RPMI8226 (cell line): ENCODE results near the gene IL1R2.
"Not testable (repeated sequence)": the region's sequence is repeated elsewhere in the genome, so short reads cannot be mapped to it uniquely, and the experiment has no call there.

ENCODE experiments used
- DNase-seq: peaks from one replicate; pipeline ENCODE4 v3.0.0-alpha.2; 2015

IL1R2 gene

DNA sequence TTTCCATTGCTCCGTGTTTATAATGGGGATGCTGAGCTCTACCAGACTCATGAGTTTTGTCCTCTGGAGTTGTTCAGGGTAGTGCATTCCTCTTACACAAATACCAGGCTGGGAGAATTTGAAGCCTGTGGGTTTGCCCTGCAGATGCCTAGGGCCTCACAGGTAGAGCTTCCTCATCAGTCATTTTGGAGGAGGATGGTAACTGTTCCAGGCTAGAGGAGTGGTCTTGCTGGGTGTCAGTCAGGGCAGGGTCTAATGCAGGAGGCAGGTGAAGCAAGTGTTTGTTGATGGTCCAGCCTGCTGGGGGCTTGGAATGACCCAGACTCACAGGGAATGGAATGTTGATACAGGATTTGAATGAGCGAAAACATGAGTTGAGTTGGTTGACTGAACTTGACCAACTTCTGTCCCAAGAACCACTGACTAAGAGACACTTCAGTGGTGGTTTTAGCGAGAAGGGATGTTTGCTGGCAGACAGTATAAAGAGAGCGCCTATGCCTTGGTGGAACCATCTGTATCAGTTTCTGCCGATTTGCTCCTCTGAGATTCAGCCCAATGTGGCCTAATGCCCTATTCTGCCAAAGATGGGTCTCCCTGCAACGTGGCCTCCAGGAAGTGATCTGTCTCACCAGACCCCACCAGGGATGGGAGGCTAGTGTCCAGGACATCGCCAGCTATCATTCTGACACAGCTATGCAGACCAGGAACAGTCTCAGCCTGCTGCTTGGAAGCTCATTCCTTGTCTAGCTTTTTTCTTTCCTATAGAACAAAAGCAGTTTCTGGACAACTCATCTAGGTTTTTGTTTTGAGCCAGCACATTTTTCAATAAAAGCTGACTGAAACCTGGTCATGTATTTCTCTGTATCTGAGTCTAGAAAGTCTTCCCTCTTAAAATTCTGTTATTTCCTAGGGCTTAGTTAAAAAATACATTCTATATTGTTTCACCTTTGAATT is 9.3 kb downstream of the IL1R2 start:
- no peak for DNase-seq

DNA sequence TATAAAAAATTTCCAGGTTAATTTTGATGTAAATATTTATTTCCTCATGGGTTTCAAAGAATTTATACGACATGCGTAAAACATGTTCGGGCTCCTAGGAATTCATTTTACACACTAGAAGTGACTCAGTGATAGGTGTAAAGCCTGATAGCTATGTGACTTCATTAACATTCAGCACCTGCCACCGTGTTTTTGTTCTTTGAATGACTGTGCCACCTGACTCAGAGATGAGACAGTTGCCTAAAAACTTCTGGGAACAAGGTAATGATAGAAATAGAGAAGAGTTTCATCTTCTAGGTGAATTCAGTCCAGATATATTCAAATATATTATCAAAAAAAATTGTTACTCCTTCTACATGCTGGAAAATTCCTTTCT is 10.0 kb downstream of the IL1R2 start:
- DNase-seq, result no peak

DNA sequence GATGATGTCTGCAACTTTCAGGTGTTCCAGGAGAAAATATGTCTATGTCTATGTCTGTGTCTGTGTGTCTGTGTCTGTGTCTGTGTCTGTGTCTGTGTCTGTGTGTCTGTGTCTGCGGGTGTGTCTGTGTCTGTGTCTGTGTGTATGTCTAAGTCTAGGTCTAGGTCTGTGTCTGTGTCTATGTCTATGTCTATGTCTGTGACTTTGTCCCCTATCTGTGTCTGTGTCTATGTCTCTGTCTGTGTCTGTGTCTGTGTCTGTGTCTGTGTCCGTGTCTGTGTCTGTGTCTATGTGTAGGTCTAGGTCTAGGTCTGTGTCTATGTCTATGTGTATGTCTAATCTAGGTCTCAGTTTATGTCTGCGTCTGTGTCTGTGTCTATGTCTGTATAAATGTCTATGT is 10.5 kb downstream of the IL1R2 start:
- DNase-seq, result no peak

DNA sequence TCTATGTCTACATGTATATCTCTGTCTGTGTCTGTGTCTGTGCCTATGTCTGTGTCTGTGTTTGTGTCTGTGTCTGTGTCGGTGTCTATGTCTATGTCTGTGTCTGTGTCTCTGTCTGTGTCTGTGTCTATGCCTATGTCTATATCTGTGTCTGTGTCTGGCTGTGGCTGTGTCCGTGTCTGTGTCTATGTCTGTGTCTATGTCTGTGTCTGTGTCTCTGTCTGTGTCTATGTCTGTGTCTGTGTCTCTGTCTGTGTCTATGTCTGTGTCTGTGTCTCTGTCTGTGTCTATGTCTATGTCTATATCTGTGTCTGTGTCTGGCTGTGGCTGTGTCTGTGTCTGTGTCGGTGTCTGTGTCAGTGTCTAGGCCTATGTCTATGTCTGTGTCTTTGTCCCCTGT is 11.1 kb downstream of the IL1R2 start:
- not testable (repeated sequence) for DNase-seq

GRCh38 chr2:102003696-102004095 is 11.9 kb downstream of the IL1R2 start:
- no peak for DNase-seq

DNA sequence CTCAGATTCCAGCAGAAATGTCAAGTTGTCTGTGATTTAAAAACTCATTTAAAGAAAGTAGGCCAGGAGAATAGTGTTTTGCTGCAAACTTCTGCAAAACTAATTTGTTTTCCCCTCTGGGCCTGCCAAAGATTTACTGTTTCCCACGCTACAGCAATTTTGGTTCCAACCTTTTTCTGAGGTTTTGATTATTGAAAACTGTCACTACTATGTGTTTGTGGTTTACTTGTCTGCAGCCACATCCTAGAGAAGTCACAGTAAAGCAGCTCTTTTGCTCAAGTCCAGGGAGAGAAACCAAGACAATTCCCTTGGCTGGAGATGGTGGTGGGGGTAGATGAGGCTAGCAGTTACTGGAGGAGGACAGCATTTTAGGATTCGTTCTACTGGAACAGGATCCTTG is 12.8 kb downstream of the IL1R2 start:
- DNase-seq, result no peak

DNA sequence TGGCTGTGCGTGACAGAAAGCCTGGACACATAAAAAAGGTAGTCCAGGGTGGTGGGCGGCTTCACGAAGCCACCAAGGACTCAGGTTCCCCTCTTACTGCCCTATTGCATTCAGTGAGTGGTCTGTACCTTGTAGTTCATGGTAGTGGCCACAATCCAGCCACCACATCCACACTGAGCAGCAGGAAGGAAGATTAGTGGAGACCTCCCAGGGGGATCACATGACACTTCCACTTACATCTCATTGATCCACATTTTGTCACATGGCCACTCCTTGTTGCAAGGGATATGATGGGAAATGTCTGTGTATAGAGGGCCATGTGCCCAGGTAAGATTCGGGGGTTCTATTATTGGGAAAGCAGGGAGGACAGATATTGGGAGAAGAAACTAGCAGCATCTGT is 13.7 kb downstream of the IL1R2 start:
- DNase-seq, result no peak

- DNase-seq, result peak; percentile 54
Observed at GRCh38 chr2:102005989-102006885, 14.5 kb downstream of the IL1R2 start.

DNA sequence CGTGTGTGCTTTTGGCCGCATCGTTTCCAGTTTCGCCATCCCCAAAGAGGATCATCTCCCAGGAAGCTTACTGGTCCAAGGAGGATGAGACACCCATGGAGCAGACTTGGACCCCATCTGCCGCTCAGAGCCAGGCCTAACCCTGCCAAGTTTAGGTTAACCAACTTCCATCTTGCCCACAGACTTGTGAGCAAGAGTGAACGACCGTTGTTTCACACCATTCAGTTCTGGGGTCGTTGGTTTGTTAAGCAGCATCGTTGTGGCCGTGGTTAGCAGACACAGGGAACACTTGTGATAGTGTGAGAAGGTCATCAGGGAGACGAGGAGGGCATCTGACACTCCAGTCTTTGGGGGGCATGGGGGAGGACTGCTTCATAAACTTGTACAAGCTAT is 15.1 kb downstream of the IL1R2 start:
- DNase-seq, result no peak

- DNase-seq, result no peak
Observed at GRCh38 chr2:102008490-102008889, 16.7 kb downstream of the IL1R2 start.

- no peak for DNase-seq
Observed at GRCh38 chr2:102009557-102009956, 17.8 kb downstream of the IL1R2 start.

DNA sequence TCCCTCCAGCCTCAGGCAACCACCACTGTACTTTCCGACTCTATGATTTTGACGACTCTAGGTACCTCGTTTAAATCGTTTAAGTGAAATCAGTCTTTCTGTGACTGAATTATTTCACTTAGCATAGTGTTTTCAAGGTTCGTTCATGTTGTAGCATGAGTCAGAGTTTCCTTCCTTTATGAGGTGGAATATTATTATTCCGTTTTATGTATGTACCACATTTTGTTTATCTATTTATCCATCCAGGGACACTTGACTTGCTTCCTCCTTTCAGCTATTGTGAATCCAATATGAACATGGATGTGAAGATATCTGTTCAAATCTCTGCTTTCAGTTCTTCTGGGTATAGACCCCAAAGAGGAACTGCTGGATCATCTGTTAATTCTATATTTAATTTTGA is 19.1 kb downstream of the IL1R2 start:
- no peak for DNase-seq

- no peak for DNase-seq
Observed at GRCh38 chr2:102012061-102012614, 20.4 kb downstream of the IL1R2 start.

DNA sequence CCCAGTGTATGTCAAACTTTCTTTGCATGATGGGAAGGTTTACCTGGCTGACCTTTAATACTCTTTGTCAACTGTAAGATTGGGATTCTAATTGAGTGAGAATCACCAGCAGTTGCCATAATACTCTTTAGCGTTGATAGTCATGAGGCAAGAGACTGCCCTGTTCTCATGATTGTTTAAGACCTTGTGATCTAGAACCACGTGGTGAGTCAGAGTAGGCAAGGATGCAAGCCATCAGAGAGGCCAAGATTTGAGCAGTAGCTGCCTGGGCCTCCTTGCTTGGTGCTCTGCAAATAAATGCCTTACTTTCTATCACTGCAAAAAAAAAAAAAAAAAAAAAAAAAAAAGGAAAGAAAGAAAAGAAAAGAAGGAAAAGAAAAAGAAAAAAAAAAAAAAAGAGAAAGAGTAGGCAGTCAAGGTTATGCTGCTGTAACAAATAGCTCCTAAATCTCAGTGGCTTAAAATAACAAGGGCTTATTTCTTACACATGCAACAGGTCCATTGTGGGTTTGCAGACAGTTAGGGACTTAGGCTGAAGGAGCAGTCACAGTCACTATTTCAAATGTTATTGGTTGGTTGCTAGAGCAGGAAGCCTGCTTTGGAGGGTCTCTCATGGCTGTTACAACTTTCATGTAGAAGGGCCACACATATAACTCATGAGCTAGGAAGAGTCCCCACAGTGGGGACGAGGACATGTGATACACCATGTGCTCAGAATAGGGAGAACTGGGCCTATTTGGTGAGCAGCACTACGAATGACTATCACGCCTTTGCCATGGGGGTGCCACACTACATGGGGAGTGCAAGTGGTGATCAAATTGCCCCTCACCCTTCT is 21.7 kb downstream of the IL1R2 start:
- no peak for DNase-seq

DNA sequence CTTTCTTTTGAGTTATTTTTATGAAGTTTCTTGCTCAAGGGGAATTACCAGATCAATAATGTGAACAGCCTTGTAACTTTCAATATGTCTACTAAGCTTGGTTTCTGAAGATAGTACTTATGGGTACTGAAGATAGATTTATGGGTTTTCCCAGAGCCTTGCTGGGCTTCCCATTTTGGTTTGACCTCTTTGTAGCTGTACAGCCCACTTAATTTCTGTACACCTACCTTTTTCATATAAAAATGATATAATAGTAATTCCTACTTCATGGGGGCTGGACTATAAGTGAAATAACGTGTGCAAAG is 22.2 kb downstream of the IL1R2 start:
- DNase-seq, result no peak

GRCh38 chr2:102015399-102015798 is 23.6 kb downstream of the IL1R2 start:
- no peak for DNase-seq

- DNase-seq, result no peak
Observed at GRCh38 chr2:102016399-102016955, 24.7 kb downstream of the IL1R2 start.

GRCh38 chr2:102018823-102019445 is 27.2 kb downstream of the IL1R2 start:
- DNase-seq, result no peak

- DNase-seq, result peak; percentile 69
Observed at GRCh38 chr2:102020596-102021170, 28.9 kb downstream of the IL1R2 start.

DNA sequence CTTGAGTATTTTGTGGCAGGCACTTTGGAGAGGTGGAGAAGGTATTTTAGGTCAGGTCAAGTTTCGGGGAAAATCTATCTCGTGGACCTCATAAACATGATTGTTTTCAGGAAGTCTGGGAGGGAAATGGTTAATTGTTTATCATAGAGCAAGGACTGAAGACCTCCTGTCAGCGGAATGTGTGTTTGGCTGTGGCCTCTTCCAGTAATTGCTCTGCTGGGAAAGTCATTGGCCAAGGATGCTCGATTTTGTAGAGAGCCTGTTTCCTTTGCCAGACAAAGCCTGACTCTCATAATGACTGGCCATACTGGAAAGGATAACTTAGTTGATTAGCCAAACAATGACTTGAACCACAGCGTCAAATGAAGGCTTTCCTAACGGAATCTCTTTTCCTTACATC is 30.0 kb downstream of the IL1R2 start:
- DNase-seq, result no peak

- DNase-seq, result no peak
Observed at GRCh38 chr2:102022884-102023539, 31.3 kb downstream of the IL1R2 start.
